Astrocyte (in vitro differentiated cells and primary cell): ENCODE results near the gene SOS2.

ENCODE experiments used
- CTCF ChIP-seq: IDR thresholded peaks from 2 replicates; pipeline ENCODE4 v1.5.1; 2011; ENCODE audit warnings: low read depth, mild to moderate bottlenecking, inconsistent platforms, low read length, moderate library complexity; ENCODE audit not compliant: insufficient read depth
- EZH2 ChIP-seq: IDR thresholded peaks from 2 replicates; pipeline ENCODE4 v1.6.1; 2012; ENCODE audit warnings: mild to moderate bottlenecking, low read length, inconsistent platforms; ENCODE audit not compliant: insufficient read depth

GRCh38 chr14:50099335-50099734 lies 132.0 kb downstream of the SOS2 start:
- TF ChIP-seq CTCF = no peak
- TF ChIP-seq EZH2 = no peak
